HEK293T (cell line): Measurements from ENCODE around the gene CFAP97D2.
"Not testable (repeated sequence)": the region's sequence is repeated elsewhere in the genome, so short reads cannot be mapped to it uniquely, and the experiment has no call there.

ENCODE experiments used
- CTCF ChIA-PET: fragments of 350-600 bp; formaldehyde crosslinking; extraction: SDS; loops from one replicate; lab custom pipeline; 2021; ENCODE audit warnings: antibody characterized with exemption, inconsistent platforms; lab: Yijun Ruan, JAX
- POLR2A ChIA-PET: fragments of 350-600 bp; formaldehyde crosslinking; extraction: SDS; loops from one replicate; lab custom pipeline; 2020; ENCODE audit warnings: antibody characterized with exemption, inconsistent platforms; lab: Yijun Ruan, JAX
- DNase-seq: peaks from one replicate; pipeline ENCODE4 v3.0.0; 2012; ENCODE audit warnings: mixed read lengths; ENCODE audit errors: extremely low spot score
- ARNT ChIP-seq: fragments of 450-650 bp; IDR thresholded peaks from 2 replicates; pipeline ENCODE4 v1.6.1; 2017; ENCODE audit warnings: mild to moderate bottlenecking
- BHLHE40 ChIP-seq: fragments of 450-650 bp; IDR thresholded peaks from 2 replicates; pipeline ENCODE4 v1.6.1; 2016; ENCODE audit warnings: mild to moderate bottlenecking, moderate library complexity, borderline replicate concordance
- CTBP1 ChIP-seq: fragments of 450-650 bp; IDR thresholded peaks from 2 replicates; pipeline ENCODE4 v1.6.1; 2016; ENCODE audit warnings: borderline replicate concordance
- ELF4 ChIP-seq: fragments of 450-650 bp; IDR thresholded peaks from 2 replicates; pipeline ENCODE4 v1.6.1; 2017; ENCODE audit warnings: antibody characterized with exemption
- FOXA1 ChIP-seq: fragments of 450-650 bp; IDR thresholded peaks from 2 replicates; pipeline ENCODE4 v1.6.1; 2016; ENCODE audit warnings: mild to moderate bottlenecking
- FOXK2 ChIP-seq: fragments of 450-650 bp; IDR thresholded peaks from 2 replicates; pipeline ENCODE4 v1.6.1; 2016; ENCODE audit warnings: mild to moderate bottlenecking
- FOXM1 ChIP-seq: fragments of 450-650 bp; IDR thresholded peaks from 2 replicates; pipeline ENCODE4 v1.6.1; 2017; ENCODE audit warnings: mild to moderate bottlenecking, borderline replicate concordance
- HDGF ChIP-seq: fragments of 450-650 bp; IDR thresholded peaks from 2 replicates; pipeline ENCODE4 v1.6.1; 2017; ENCODE audit warnings: antibody characterized with exemption, borderline replicate concordance
- L3MBTL2 ChIP-seq: fragments of 450-650 bp; conservative IDR thresholded peaks from 2 replicates; pipeline ENCODE4 v1.6.1; 2016; ENCODE audit warnings: mild to moderate bottlenecking
- LEF1 ChIP-seq: fragments of 450-650 bp; IDR thresholded peaks from 2 replicates; pipeline ENCODE4 v1.6.1; 2017; ENCODE audit warnings: mild to moderate bottlenecking, borderline replicate concordance
- NFRKB ChIP-seq: fragments of 450-650 bp; IDR thresholded peaks from 2 replicates; pipeline ENCODE4 v1.6.1; 2016; ENCODE audit warnings: mild to moderate bottlenecking, moderate library complexity
- PKNOX1 ChIP-seq: fragments of 450-650 bp; IDR thresholded peaks from 2 replicates; pipeline ENCODE4 v1.6.1; 2016
- SP1 ChIP-seq: fragments of 450-650 bp; IDR thresholded peaks from 2 replicates; pipeline ENCODE4 v1.6.1; 2017
- SUZ12 ChIP-seq: fragments of 450-650 bp; IDR thresholded peaks from 2 replicates; pipeline ENCODE4 v1.6.1; 2016; ENCODE audit warnings: mild to moderate bottlenecking
- TARDBP ChIP-seq: fragments of 450-650 bp; IDR thresholded peaks from 2 replicates; pipeline ENCODE4 v1.6.1; 2016
- ZNF384 ChIP-seq: fragments of 450-650 bp; IDR thresholded peaks from 2 replicates; pipeline ENCODE4 v1.6.1; 2016

The CFAP97D2 gene

DNA sequence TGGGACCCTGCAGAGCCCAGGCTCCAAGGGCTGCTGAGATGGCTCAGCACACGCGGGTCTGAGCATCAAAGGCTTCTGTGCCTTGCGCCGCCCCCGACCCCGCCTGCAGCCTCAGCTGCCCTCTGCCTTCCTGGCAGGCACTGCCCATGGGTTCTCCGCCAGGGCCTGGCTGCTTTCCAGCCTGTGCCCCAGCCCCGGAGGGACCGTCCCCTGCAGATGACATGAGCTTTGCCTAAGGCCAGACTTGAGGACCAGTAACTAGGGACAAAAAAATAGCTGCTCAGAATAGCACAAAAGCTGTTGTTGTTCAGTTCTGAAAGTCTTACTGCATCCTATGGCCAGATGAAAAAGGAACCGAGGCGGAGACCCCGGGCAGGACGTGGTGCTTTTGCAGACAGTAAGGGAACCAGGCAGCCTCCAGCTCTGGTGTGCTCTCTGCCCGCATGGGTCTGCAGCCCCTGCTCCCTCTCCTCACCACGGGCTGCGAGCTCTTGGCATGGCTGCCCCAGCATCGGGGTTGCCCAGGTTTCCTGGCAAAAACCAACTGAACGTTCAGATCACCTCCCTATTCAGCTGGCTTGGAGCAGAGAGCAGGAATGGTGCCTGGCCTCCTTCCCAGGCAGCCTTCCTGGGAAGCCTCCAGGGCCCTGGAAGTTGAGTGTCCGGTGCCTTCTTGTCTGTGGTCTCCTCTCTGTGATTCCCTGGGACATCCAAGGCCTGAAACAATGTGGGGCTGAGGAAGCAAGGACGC, 12.5 kb upstream of the CFAP97D2 start:
- CTCF ChIA-PET = no interaction called here

GRCh38 chr13:114167426-114167825, 11.6 kb upstream of the CFAP97D2 start:
- DNase-seq = no peak
- TF ChIP-seq FOXM1 (no peak), NFRKB (no peak), L3MBTL2 (no peak), SUZ12 (no peak), ELF4 (no peak), ZNF384 (no peak), FOXK2 (no peak), FOXA1 (no peak), HDGF (no peak), CTBP1 (no peak), SP1 (no peak), LEF1 (no peak), TARDBP (no peak), PKNOX1 (no peak), ARNT (no peak), BHLHE40 (no peak)
- POLR2A ChIA-PET = no interaction called here
- CTCF ChIA-PET = no interaction called here

More for the DNA sequence above, 12.5 kb upstream of the CFAP97D2 start:
- TF ChIP-seq TARDBP (no peak), LEF1 (no peak), NFRKB (no peak), HDGF (no peak), ZNF384 (no peak), L3MBTL2 (no peak), BHLHE40 (no peak), PKNOX1 (no peak), ARNT (no peak), SUZ12 (no peak), FOXM1 (no peak), CTBP1 (no peak), FOXK2 (no peak), ELF4 (no peak), SP1 (no peak), FOXA1 (no peak)
- DNase-seq = no peak
- POLR2A ChIA-PET = no interaction called here

- ChIA-PET CTCF (no interaction called here), POLR2A (no interaction called here)
- TF ChIP-seq CTBP1 (no peak), HDGF (no peak), PKNOX1 (no peak), NFRKB (no peak), L3MBTL2 (no peak), SUZ12 (no peak), SP1 (no peak), LEF1 (no peak), FOXA1 (no peak), ZNF384 (no peak), ARNT (no peak), FOXM1 (no peak), FOXK2 (no peak)
- DNase-seq = no peak
Measured at GRCh38 chr13:114167885-114168284, 11.2 kb upstream of the CFAP97D2 start.

GRCh38 chr13:114173272-114173671, 5.8 kb upstream of the CFAP97D2 start:
- CTCF ChIA-PET = no interaction called here
- POLR2A ChIA-PET = no interaction called here
- no peak for DNase-seq
- no peak for TF ChIP-seq HDGF
- no peak for TF ChIP-seq SP1
- TF ChIP-seq LEF1 = no peak

DNA sequence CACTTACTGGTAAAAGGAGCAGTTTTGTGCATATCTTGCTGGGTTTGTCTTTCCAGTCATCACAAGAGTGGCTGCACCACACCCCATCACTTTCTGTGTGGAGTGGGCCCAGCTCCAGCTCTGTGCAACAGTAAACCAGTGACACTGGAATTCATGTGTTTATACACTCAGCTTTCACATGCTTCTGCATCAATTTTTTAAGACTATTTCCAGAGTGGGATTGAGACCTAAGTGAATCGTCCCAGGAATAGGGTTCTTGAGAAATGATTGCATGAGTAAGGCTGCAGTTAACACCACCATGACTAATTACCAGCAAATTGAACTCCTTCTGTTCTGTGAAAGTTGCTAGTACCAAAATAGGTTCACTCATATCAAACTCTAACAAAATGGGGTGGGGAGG, 5.3 kb upstream of the CFAP97D2 start:
- DNase-seq = no peak
- ChIA-PET POLR2A (no interaction called here), CTCF (no interaction called here)
- TF ChIP-seq SUZ12 (no peak), NFRKB (no peak), BHLHE40 (no peak), ARNT (no peak), ZNF384 (no peak), FOXA1 (no peak), FOXK2 (no peak), L3MBTL2 (no peak), LEF1 (no peak), CTBP1 (no peak), FOXM1 (no peak), ELF4 (no peak), HDGF (no peak)

- ChIA-PET POLR2A (no interaction called here), CTCF (no interaction called here)
- TF ChIP-seq PKNOX1 (no peak), FOXA1 (no peak), TARDBP (no peak), FOXM1 (no peak), SUZ12 (no peak), NFRKB (no peak), SP1 (no peak), ELF4 (no peak), HDGF (no peak), L3MBTL2 (no peak), LEF1 (no peak), CTBP1 (no peak), FOXK2 (no peak), BHLHE40 (no peak)
- DNase-seq = no peak
Measured at GRCh38 chr13:114174529-114174961, 4.5 kb upstream of the CFAP97D2 start.

- POLR2A ChIA-PET, DNase-seq, CTCF ChIA-PET: not testable (repeated sequence)
Measured at GRCh38 chr13:114176359-114176902, 2.6 kb upstream of the CFAP97D2 start.
